Pancreas (tissue), 10 donors: ENCODE measurements around the gene PRXL2B. TPM values are rescaled to one million over a fixed set of nuclear protein-coding genes. Genes with fewer than 3 reads are reported as not detected.

Experiments used
- ATAC-seq, 4 donors: fragments of 200-7000 bp; cut with Tn5 transposase; one replicate each; pipeline versions ENCODE4 v1.8.0 to v1.9.1; 2020; ENCODE audit warnings: mild to moderate bottlenecking in 4 of 4, moderate library complexity in 4 of 4
- DNase-seq, 6 donors: peaks; one replicate each; pipeline ENCODE4 v3.0.0-alpha.2; 2020
- FAIRE-seq: peaks from 2 replicates; lab custom pipeline; 2012; peaks lifted over from hg19 to GRCh38; lab: Jason Lieb, UNC
- H3K27ac ChIP-seq, 4 donors: fragments of 200-600 bp; sonication (generic); 1 replicate in 3 of 4; 2 replicates in 1 of 4; pipeline versions ENCODE4 v1.5.0 to v1.8.0; 2020
- H3K27me3 ChIP-seq, 4 donors: fragments of 200-600 bp; one replicate each; pipeline ENCODE4 v1.8.0; 2021
- H3K36me3 ChIP-seq, 3 donors: fragments of 200-600 bp; sonication (generic) in 1 of 3; one replicate each; pipeline versions ENCODE4 v1.5.0 to v1.8.0; 2020 to 2021
- H3K4me1 ChIP-seq, 3 donors: fragments of 200-600 bp; one replicate each; pipeline ENCODE4 v1.8.0; 2021
- H3K4me3 ChIP-seq, 4 donors: fragments of 200-600 bp; sonication (generic) in 2 of 4; one replicate each; pipeline versions ENCODE4 v1.5.0 to v1.8.0; 2020 to 2021
- H3K9me3 ChIP-seq, 4 donors: fragments of 200-600 bp; one replicate each; pipeline ENCODE4 v1.8.0; 2021
- CTCF ChIP-seq, 4 donors: fragments of 200-600 bp; sonication (generic) in 3 of 4; IDR thresholded peaks; one replicate each; pipeline versions ENCODE4 v1.5.0 to v1.8.0; 2021; ENCODE audit warnings: antibody characterized with exemption in 4 of 4
- WGBS, 2 donors: extraction: QIAGEN DNeasy Blood & Tissue Kit; methylation state at CpG; one replicate each; pipeline ENCODE4 v1.1.7; 2013; 5-methylcytosine and 5-hydroxymethylcytosine counted together
- intact Hi-C, 3 donors: fragments of 100-400 bp; cut with DNase I; formaldehyde crosslinking; loops; one replicate each; pipeline versions ENCODE4 v1.11.1 to v1.14.2; 2022
- polyA plus RNA-seq, 2 donors: library from polyadenylated mRNA; stranded (reverse); fragments of 200-250 nt; gene quantifications; one replicate each; pipeline ENCODE4 v1.2.3, GENCODE V29; 2013
- total RNA-seq, 6 donors: library from RNA; stranded (reverse); fragmentation: NEBNext Ultra II Directional in 4 of 6; extraction: Animal tissue kit (Norgen Biotek cat#: 25700) in 4 of 6; gene quantifications; one replicate each; pipeline versions ENCODE4 v1.2.1 to v1.2.4, GENCODE V29; 2021 to 2023
- donor health status: healthy with polysubstance abuse.
- donor health status: DM: no; HTN: no; CAD: no; lungs with moderate emphysema.
- donor health status: DM: no; HTN: no; CAD: no.
- donor health status: control.
- donor health status: control.
- donor health status: Bipolar disorder and iron deficiency.
- donor health status: DM: yes; HTN: yes; CAD: no.
- donor health status: DM: no; HTN: no; CAD: no.
- donor health status: DM: no; HTN: no; CAD: no.
- donor health status: DM: yes; HTN: yes; CAD: no.

The PRXL2B gene
- total and polyA plus RNA-seq, 8 donors = 3.3 to 16.4 (median 11.5) TPM

DNA sequence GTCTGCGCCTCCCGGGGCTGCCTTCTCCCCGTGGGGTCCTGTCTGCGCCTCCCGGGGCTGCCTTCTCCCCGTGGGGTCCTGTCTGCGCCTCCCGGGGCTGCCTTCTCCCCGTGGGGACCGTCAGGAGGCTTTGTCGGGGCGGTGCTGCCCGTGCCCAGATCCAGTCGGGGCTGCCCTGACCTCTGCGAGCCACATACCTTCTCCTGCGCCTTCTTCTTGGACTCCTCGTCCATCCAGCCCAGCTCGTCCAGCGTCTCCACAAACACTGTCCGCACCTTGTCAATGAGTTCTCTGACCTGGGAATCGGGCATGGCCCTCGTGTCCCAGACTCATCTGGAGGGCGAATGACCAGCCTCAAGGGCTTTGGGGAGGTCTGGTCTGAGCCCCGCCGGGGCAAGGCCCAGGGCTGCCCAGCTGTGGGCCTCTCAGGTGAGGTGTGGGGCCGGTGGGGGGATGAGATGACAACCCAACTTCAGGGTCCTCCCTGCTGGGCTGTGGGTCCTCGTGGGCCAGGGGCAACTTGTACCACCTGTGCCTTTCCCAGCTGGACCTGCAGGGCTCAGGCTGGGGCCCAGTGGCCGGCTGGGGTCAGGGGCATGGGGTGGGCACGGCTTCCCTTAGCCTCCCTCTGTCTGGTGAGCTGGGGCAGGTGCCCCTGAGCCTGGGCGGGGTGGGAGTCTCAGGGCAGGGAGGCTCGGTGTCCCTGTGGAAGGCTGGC lies 9.4 kb downstream of the PRXL2B start:
- 69 to 82% methylated on average over 31 of the region's 31 CpGs for WGBS, 2 donors
- no peaks in the 10 kb centered on the region for H3K27me3 ChIP-seq

DNA sequence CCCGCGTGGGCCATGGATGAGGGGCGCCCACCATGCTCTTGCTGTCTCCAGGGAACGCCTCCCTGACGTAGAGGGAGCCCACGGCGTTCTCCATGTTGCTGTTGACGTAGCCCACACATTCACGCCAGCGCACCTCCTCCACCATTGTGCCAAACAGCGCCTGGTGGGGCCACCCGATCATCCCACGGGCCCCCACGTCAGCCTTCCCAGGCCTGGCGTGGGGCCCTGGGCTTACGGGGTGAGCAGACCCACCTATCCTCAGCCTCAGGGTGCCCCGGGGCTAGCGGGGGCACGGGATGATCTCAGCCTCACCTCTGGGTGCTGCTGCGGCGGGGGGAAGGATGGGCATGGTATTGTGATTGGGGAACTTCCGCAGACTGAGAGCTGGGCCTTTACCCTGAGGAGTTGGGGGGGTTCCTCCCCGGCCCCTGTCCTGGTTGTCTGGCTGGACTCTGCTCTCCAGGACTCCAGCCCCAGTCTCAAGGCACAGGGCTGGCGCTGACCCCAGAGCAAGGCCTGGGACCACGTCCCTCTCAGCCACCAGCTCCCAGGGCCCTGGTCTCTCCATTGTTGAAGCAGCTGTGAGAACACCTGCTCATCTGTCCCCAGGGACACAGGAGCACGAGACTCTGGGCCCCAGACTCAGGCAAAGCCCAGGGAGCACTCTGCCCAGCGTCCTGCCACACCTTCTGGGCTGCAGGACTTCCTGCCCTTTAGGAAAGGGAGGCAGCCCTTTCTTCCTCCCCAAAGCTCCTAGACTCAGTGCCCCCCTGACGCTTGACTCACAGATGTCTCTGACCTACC lies 10.2 kb downstream of the PRXL2B start:
- 80 to 89% methylated on average over 24 to 28 of the region's 28 CpGs for WGBS, 2 donors
- H3K4me3 ChIP-seq = no peak overlapping the region
- H3K9me3 ChIP-seq = no peaks in the 10 kb centered on the region
- intact Hi-C loops = no loop called here
- TF ChIP-seq CTCF (IDR thresholded peaks at IDR 0.05) = no peak
- peak in 2 of 6 donors; percentile 8 to 43 for DNase-seq
- no peak for FAIRE-seq
- H3K27me3 ChIP-seq = no peaks in the 10 kb centered on the region
- no peaks in the 10 kb centered on the region for H3K4me1 ChIP-seq
- no peak overlapping the region for H3K27ac ChIP-seq
- no peak for ATAC-seq
- no peaks in the 10 kb centered on the region for H3K36me3 ChIP-seq

More for the DNA sequence above, 9.4 kb downstream of the PRXL2B start:
- TF ChIP-seq CTCF (IDR thresholded peaks at IDR 0.05) = no peak
- Histone ChIP-seq H3K27ac (no peak overlapping the region), H3K4me1 (no peaks in the 10 kb centered on the region), H3K4me3 (no peak overlapping the region), H3K9me3 (no peaks in the 10 kb centered on the region), H3K36me3 (no peaks in the 10 kb centered on the region)
- ATAC-seq (no peak), DNase-seq (peak in 2 of 6 donors; percentile 14 to 72), FAIRE-seq (no peak)
- intact Hi-C loops = no loop called here

GRCh38 chr1:2597441-2598328 lies 11.1 kb downstream of the PRXL2B start:
- no peaks in the 10 kb centered on the region for H3K9me3 ChIP-seq
- no peak for TF ChIP-seq CTCF (IDR thresholded peaks at IDR 0.05)
- DNase-seq (peak in 2 of 6 donors; percentile 10 to 49), ATAC-seq (no peak), FAIRE-seq (no peak)
- no peaks in the 10 kb centered on the region for H3K27me3 ChIP-seq
- no peak overlapping the region for H3K27ac ChIP-seq
- H3K36me3 ChIP-seq = no peaks in the 10 kb centered on the region
- no peak overlapping the region for H3K4me3 ChIP-seq
- WGBS, 2 donors = 65 to 72% methylated on average over 34 of the region's 34 CpGs
- H3K4me1 ChIP-seq = no peaks in the 10 kb centered on the region
- intact Hi-C loops = no loop called here

GRCh38 chr1:2598329-2598931 lies 11.9 kb downstream of the PRXL2B start:
- Histone ChIP-seq H3K36me3 (no peaks in the 10 kb centered on the region), H3K27ac (no peak overlapping the region), H3K4me1 (no peaks in the 10 kb centered on the region), H3K4me3 (no peak overlapping the region), H3K9me3 (no peaks in the 10 kb centered on the region), H3K27me3 (no peaks in the 10 kb centered on the region)
- DNase-seq = no peak
- ATAC-seq = no peak
- no peak for TF ChIP-seq CTCF (IDR thresholded peaks at IDR 0.05)
- intact Hi-C loops = no loop called here
- WGBS, 2 donors = 68% methylated on average over 3 of the region's 3 CpGs
- no peak for FAIRE-seq
